K562 (cell line): ENCODE data around the gene DNM1.

Experiments
- FOXA1 ChIP-seq: fragments of 450-650 bp; IDR thresholded peaks from 2 replicates; pipeline ENCODE4 v1.6.1; 2016; ENCODE audit warnings: mild to moderate bottlenecking, borderline replicate concordance
- POLR2AphosphoS5 ChIP-seq: IDR thresholded peaks from 2 replicates; pipeline ENCODE4 v1.6.1; 2011; ENCODE audit warnings: mild to moderate bottlenecking, low read depth, low read length, moderate library complexity; ENCODE audit not compliant: control insufficient read depth, insufficient read depth
- ZNF217 ChIP-seq: sonication (generic); formaldehyde crosslinking; IDR thresholded peaks from 2 replicates; pipeline ENCODE4 v1.8.0; 2022; ENCODE audit warnings: mild to moderate bottlenecking, missing genetic modification reagents
- TF ChIP-seq, protein P1 (sequence below): fragments of 250-450 bp; sonication (Bioruptor Pico); IDR thresholded peaks from 2 replicates; pipeline ENCODE4 v1.4.0; 2020; ENCODE audit warnings: mild to moderate bottlenecking
- TF ChIP-seq, protein P2 (sequence below): IDR thresholded peaks from 3 replicates; pipeline ENCODE4 v1.6.1; 2011; ENCODE audit warnings: borderline replicate concordance, mild to moderate bottlenecking; ENCODE audit not compliant: insufficient read length, insufficient read depth
- TF ChIP-seq, protein P3 (sequence below): fragments of 450-650 bp; IDR thresholded peaks from 2 replicates; pipeline ENCODE4 v1.6.1; 2017; ENCODE audit warnings: mild to moderate bottlenecking, moderate library complexity

DNA sequence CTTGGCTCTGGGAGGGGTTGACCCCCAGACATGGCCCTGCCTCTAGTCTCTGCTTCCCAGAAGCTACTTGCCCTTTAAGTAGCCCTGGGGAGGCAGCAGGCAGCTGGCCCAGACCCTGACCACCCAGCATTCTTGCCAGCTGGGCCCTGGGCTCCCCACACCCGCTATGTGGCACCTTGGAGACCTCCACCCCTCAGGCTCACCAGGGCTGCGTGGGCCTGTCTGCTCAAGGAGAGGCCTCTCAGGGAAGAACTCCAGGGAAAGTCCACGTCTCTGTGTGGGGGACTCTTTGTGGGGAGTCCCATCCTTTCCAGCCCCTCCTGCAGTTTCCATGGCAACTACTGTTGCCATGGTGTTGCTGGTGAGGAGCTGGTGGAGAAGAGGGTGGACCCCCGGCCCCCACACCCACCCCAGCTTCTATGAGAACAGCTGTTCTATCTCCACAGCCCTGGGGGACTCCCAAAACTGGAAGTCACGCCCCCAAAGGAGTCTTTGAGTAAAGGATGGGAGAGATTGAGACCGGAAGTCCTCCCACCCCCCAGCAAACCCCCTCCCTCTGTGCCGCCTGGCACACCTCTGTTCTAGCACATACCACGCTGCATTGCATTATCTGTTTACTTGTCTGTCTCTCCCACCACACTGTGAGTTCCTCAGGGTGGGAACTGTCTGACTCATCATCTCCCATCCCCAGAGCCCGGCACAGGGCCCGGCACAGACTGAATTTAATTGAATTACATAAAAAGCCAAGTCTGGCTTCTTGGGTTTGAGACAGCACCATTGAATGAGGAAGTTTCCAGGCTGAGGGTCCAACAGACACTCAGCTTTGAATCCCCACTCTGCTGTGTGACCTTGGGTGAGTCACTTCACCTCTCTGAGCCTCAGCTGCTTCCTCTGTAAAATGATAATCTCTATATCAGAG lies 12.6 kb downstream of the DNM1 start:
- TF ChIP-seq, protein P1, sequence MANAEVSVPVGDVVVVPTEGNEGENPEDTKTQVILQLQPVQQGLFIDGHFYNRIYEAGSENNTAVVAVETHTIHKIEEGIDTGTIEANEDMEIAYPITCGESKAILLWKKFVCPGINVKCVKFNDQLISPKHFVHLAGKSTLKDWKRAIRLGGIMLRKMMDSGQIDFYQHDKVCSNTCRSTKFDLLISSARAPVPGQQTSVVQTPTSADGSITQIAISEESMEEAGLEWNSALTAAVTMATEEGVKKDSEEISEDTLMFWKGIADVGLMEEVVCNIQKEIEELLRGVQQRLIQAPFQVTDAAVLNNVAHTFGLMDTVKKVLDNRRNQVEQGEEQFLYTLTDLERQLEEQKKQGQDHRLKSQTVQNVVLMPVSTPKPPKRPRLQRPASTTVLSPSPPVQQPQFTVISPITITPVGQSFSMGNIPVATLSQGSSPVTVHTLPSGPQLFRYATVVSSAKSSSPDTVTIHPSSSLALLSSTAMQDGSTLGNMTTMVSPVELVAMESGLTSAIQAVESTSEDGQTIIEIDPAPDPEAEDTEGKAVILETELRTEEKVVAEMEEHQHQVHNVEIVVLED (CRISPR knock-in tag) = no peak
- TF ChIP-seq, protein P2, sequence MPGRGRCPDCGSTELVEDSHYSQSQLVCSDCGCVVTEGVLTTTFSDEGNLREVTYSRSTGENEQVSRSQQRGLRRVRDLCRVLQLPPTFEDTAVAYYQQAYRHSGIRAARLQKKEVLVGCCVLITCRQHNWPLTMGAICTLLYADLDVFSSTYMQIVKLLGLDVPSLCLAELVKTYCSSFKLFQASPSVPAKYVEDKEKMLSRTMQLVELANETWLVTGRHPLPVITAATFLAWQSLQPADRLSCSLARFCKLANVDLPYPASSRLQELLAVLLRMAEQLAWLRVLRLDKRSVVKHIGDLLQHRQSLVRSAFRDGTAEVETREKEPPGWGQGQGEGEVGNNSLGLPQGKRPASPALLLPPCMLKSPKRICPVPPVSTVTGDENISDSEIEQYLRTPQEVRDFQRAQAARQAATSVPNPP = no peak
- TF ChIP-seq FOXA1 (no peak), POLR2AphosphoS5 (no peak), ZNF217 (no peak)
- TF ChIP-seq, protein P3, sequence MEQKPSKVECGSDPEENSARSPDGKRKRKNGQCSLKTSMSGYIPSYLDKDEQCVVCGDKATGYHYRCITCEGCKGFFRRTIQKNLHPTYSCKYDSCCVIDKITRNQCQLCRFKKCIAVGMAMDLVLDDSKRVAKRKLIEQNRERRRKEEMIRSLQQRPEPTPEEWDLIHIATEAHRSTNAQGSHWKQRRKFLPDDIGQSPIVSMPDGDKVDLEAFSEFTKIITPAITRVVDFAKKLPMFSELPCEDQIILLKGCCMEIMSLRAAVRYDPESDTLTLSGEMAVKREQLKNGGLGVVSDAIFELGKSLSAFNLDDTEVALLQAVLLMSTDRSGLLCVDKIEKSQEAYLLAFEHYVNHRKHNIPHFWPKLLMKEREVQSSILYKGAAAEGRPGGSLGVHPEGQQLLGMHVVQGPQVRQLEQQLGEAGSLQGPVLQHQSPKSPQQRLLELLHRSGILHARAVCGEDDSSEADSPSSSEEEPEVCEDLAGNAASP = no peak
